Astrocyte (in vitro differentiated cells and primary cell): ENCODE measurements around the gene STARD13.

Source experiments
- EZH2 ChIP-seq: IDR thresholded peaks from 2 replicates; pipeline ENCODE4 v1.6.1; 2012; ENCODE audit warnings: mild to moderate bottlenecking, low read length, inconsistent platforms; ENCODE audit not compliant: insufficient read depth
- TF ChIP-seq, protein P1 (sequence below): IDR thresholded peaks from 2 replicates; pipeline ENCODE4 v1.5.1; 2011; ENCODE audit warnings: low read depth, mild to moderate bottlenecking, inconsistent platforms, low read length, moderate library complexity; ENCODE audit not compliant: insufficient read depth

DNA sequence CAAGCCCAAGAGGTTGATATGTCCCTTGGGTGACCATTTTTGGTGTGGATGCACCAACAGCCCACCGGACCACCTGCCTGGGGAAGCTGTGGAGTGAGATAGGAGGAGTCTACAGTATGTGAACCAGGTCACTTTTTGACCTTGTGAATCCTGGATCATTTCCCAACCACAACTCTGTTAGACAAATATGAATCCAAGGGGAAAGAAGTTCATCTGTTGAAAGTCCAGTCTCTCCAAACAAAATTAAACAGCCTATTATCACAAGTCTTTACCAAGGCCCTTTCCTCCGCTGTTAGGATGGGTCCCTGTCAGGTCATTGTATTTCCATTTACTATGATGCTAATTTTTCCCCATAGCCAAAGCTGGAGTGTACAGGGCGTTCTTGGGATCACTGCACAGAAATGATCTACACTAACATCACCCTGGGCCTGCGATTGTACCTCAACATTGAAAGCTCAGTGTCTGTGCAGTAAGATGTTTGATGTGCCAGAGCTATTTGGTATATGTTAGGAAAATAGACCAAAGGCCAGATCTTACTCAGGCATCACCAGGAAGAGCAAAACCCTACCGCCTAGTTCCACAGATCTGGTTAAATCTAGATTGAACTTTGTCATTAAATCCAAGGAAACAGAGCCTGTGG lies 117.1 kb downstream of the STARD13 start:
- TF ChIP-seq, protein P1, sequence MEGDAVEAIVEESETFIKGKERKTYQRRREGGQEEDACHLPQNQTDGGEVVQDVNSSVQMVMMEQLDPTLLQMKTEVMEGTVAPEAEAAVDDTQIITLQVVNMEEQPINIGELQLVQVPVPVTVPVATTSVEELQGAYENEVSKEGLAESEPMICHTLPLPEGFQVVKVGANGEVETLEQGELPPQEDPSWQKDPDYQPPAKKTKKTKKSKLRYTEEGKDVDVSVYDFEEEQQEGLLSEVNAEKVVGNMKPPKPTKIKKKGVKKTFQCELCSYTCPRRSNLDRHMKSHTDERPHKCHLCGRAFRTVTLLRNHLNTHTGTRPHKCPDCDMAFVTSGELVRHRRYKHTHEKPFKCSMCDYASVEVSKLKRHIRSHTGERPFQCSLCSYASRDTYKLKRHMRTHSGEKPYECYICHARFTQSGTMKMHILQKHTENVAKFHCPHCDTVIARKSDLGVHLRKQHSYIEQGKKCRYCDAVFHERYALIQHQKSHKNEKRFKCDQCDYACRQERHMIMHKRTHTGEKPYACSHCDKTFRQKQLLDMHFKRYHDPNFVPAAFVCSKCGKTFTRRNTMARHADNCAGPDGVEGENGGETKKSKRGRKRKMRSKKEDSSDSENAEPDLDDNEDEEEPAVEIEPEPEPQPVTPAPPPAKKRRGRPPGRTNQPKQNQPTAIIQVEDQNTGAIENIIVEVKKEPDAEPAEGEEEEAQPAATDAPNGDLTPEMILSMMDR, result no peak
- TF ChIP-seq EZH2, result no peak
